H1 (cell line): ENCODE data around the gene EIF4E1B. TPM values are rescaled to one million over a fixed set of nuclear protein-coding genes. Genes with fewer than 3 reads are reported as not detected.
A peak's percentile ranks its signal among the peaks of the same experiment; 100 is the strongest.

Experiments
- CTCF ChIA-PET: fragments of 300-600 bp; sonication (Branson Sonifier 250); formaldehyde crosslinking; loops from one replicate; lab custom pipeline; 2021; ENCODE audit not compliant: partially characterized antibody; lab: Charles Lee
- POLR2A ChIA-PET: fragments of 300-600 bp; sonication (Branson Sonifier 250); formaldehyde crosslinking; loops from one replicate; lab custom pipeline; 2021; ENCODE audit warnings: inconsistent platforms; ENCODE audit not compliant: partially characterized antibody; lab: Charles Lee
- DNase-seq, 2 experiments: peaks; one replicate each; pipeline versions ENCODE4 v3.0.0 to v3.0.0-alpha.2; 2010 to 2022; ENCODE audit warnings: low spot score in 2 of 2, low read depth in 1 of 2, mixed read lengths in 1 of 2
- FAIRE-seq: peaks from 2 replicates; lab custom pipeline; 2011; peaks lifted over from hg19 to GRCh38; lab: Jason Lieb, UNC
- H2AFZ ChIP-seq: 2 replicates; pipeline ENCODE4 v1.8.1; 2012; ENCODE audit warnings: low read length, inconsistent platforms
- H2AK5ac ChIP-seq: 2 replicates; pipeline ENCODE4 v1.6.1; 2013; ENCODE audit warnings: low read depth, low read length
- H2BK120ac ChIP-seq: replicated peaks from 2 replicates; pipeline ENCODE3; 2013; ENCODE audit warnings: low read depth, low read length, inconsistent platforms
- H2BK12ac ChIP-seq: 2 replicates; pipeline ENCODE4 v1.6.1; 2013; ENCODE audit warnings: low read depth, low read length
- H2BK15ac ChIP-seq: 2 replicates; pipeline ENCODE4 v1.6.1; 2013; ENCODE audit warnings: low read length
- H2BK20ac ChIP-seq: 2 replicates; pipeline ENCODE4 v1.6.1; 2013; ENCODE audit warnings: low read length
- H2BK5ac ChIP-seq: 2 replicates; pipeline ENCODE4 v1.6.1; 2013; ENCODE audit warnings: low read depth, low read length
- H3K14ac ChIP-seq: 2 replicates; pipeline ENCODE4 v1.6.1; 2013; ENCODE audit warnings: inconsistent platforms; ENCODE audit not compliant: insufficient read length
- H3K18ac ChIP-seq: 2 replicates; pipeline ENCODE4 v1.6.1; 2013; ENCODE audit warnings: low read length; ENCODE audit errors: extremely low read depth
- H3K23ac ChIP-seq: 2 replicates; pipeline ENCODE4 v1.6.1; 2013; ENCODE audit warnings: inconsistent platforms; ENCODE audit not compliant: insufficient read length
- H3K23me2 ChIP-seq: 2 replicates; pipeline ENCODE4 v1.6.1; 2013; ENCODE audit warnings: low read depth, low read length
- H3K27ac ChIP-seq: 2 replicates; pipeline ENCODE4 v1.6.1; 2011; ENCODE audit warnings: low read depth, low read length, inconsistent platforms
- H3K27me3 ChIP-seq, 4 experiments: replicated peaks in 1 of 4; 1 replicate in 1 of 4; 2 replicates in 3 of 4; pipeline versions ENCODE4 v1.6.1 to v1.8.1; 2011 to 2013; ENCODE audit warnings: low read length in 3 of 4, mild to moderate bottlenecking in 3 of 4, inconsistent platforms in 2 of 4, mixed read lengths in 2 of 4, moderate library complexity in 1 of 4; ENCODE audit not compliant: control insufficient read depth in 3 of 4, insufficient read depth in 3 of 4; ENCODE audit errors: extremely low read depth in 1 of 4
- H3K36me3 ChIP-seq, 4 experiments: 2 replicates each; pipeline versions ENCODE4 v1.6.1 to v1.8.1; 2011 to 2013; ENCODE audit warnings: mild to moderate bottlenecking in 4 of 4, low read length in 3 of 4, moderate library complexity in 2 of 4, control low read depth in 1 of 4, inconsistent platforms in 1 of 4; ENCODE audit not compliant: insufficient read depth in 4 of 4, control insufficient read depth in 2 of 4
- H3K4ac ChIP-seq: replicated peaks from 2 replicates; pipeline ENCODE3; 2013; ENCODE audit warnings: low read length, low read depth, mixed read lengths, inconsistent platforms; ENCODE audit not compliant: insufficient read length
- H3K4me1 ChIP-seq, 4 experiments: replicated peaks in 1 of 4; 1 replicate in 1 of 4; 2 replicates in 3 of 4; pipeline versions ENCODE4 v1.6.1 to v1.8.1; 2011 to 2013; ENCODE audit warnings: low read length in 3 of 4, inconsistent platforms in 2 of 4, mixed read lengths in 1 of 4; ENCODE audit not compliant: insufficient read depth in 4 of 4, control insufficient read depth in 3 of 4
- H3K4me2 ChIP-seq, 2 experiments: 2 replicates each; pipeline versions ENCODE4 v1.6.1 to v1.8.1; 2011 to 2013; ENCODE audit warnings: low read depth in 2 of 2, low read length in 2 of 2, control low read depth in 1 of 2, inconsistent platforms in 1 of 2, mild to moderate bottlenecking in 1 of 2; ENCODE audit not compliant: insufficient read depth in 1 of 2
- H3K4me3 ChIP-seq, 4 experiments: fragments of 200-600, 300-600 bp in 1 of 4; sonication (generic), shearing (Covaris generic), sonication (Bioruptor Twin) in 1 of 4; 2 replicates each; pipeline versions ENCODE4 v1.5.1 to v1.8.1; 2011 to 2016; ENCODE audit warnings: low read length in 4 of 4, low read depth in 3 of 4, control low read depth in 2 of 4, inconsistent platforms in 2 of 4, mild to moderate bottlenecking in 2 of 4, mixed read lengths in 1 of 4, moderate library complexity in 1 of 4; ENCODE audit not compliant: insufficient read depth in 2 of 4; ENCODE audit errors: extremely low read depth in 1 of 4
- H3K56ac ChIP-seq: replicated peaks from 2 replicates; pipeline ENCODE3; 2013; ENCODE audit warnings: low read depth, mild to moderate bottlenecking, mixed read lengths, low read length, inconsistent platforms; ENCODE audit not compliant: insufficient read length
- H3K79me1 ChIP-seq: 2 replicates; pipeline ENCODE4 v1.6.1; 2013; ENCODE audit warnings: low read depth, low read length, control low read depth
- H3K79me2 ChIP-seq, 2 experiments: 2 replicates each; pipeline versions ENCODE4 v1.6.1 to v1.8.1; 2012 to 2013; ENCODE audit warnings: low read length in 2 of 2, mild to moderate bottlenecking in 2 of 2, inconsistent platforms in 1 of 2; ENCODE audit not compliant: insufficient read depth in 2 of 2, control insufficient read depth in 1 of 2
- H3K9ac ChIP-seq, 4 experiments: replicated peaks in 1 of 4; 1 replicate in 1 of 4; 2 replicates in 3 of 4; pipeline versions ENCODE4 v1.6.1 to v1.8.1; 2011 to 2013; ENCODE audit warnings: low read depth in 3 of 4, low read length in 3 of 4, control low read depth in 2 of 4, mild to moderate bottlenecking in 2 of 4, moderate library complexity in 2 of 4, inconsistent platforms in 1 of 4; ENCODE audit errors: extremely low read depth in 1 of 4
- H3K9me3 ChIP-seq, 2 experiments: 2 replicates each; pipeline versions ENCODE4 v1.6.1 to v1.8.1; 2012 to 2013; ENCODE audit warnings: mild to moderate bottlenecking in 2 of 2, moderate library complexity in 2 of 2, control low read depth in 1 of 2, inconsistent platforms in 1 of 2, low read depth in 1 of 2, low read length in 1 of 2, mixed read lengths in 1 of 2; ENCODE audit not compliant: insufficient read depth in 2 of 2
- H4K20me1 ChIP-seq, 2 experiments: replicated peaks in 1 of 2; 2 replicates each; pipeline versions ENCODE3 to v1.8.1; 2011 to 2013; ENCODE audit warnings: inconsistent platforms in 2 of 2, low read length in 2 of 2, mild to moderate bottlenecking in 1 of 2; ENCODE audit not compliant: insufficient read depth in 2 of 2, control insufficient read depth in 1 of 2
- H4K5ac ChIP-seq: 2 replicates; pipeline ENCODE4 v1.6.1; 2013; ENCODE audit warnings: low read length, low read depth, mixed read lengths, inconsistent platforms; ENCODE audit not compliant: insufficient read length
- H4K8ac ChIP-seq: 2 replicates; pipeline ENCODE4 v1.8.0; 2013; ENCODE audit warnings: mild to moderate bottlenecking, moderate library complexity, low read length, inconsistent platforms; ENCODE audit not compliant: insufficient read depth; ENCODE audit errors: extremely low read depth
- H4K91ac ChIP-seq: replicated peaks from 2 replicates; pipeline ENCODE3; 2013; ENCODE audit warnings: low read length, mixed read lengths, inconsistent platforms; ENCODE audit not compliant: insufficient read length
- CEBPB ChIP-seq: IDR thresholded peaks from 2 replicates; pipeline ENCODE4 v1.6.1; 2012; ENCODE audit warnings: low read depth, low read length
- CTCF ChIP-seq, 3 experiments: IDR thresholded peaks; 1 replicate in 2 of 3; 2 replicates in 1 of 3; pipeline versions ENCODE4 v1.5.1 to v1.6.1; 2011; ENCODE audit warnings: low read length in 3 of 3, mild to moderate bottlenecking in 3 of 3, inconsistent platforms in 2 of 3, low read depth in 1 of 3, moderate library complexity in 1 of 3; ENCODE audit not compliant: insufficient read depth in 1 of 3; ENCODE audit errors: control extremely low read depth in 1 of 3
- SP2 ChIP-seq: IDR thresholded peaks from 2 replicates; pipeline ENCODE4 v1.6.1; 2012; ENCODE audit warnings: mild to moderate bottlenecking, low read length, inconsistent platforms
- TAF7 ChIP-seq: optimal IDR thresholded peaks from 2 replicates; pipeline ENCODE3; 2011; ENCODE audit warnings: low read depth, mild to moderate bottlenecking, inconsistent platforms, low read length, moderate library complexity, borderline replicate concordance
- WGBS, 2 experiments: shearing (Covaris generic) in 1 of 2; methylation state at CpG; one replicate each; pipeline versions ENCODE4 v1.1.6 to v1.1.7; 2013 to 2015; ENCODE audit warnings: low lambda C conversion rate in 2 of 2, mixed read lengths in 2 of 2, inconsistent platforms in 1 of 2, low coverage in 1 of 2, missing lambda C conversion rate in 1 of 2; ENCODE audit not compliant: insufficient replicate concordance in 2 of 2, insufficient coverage in 1 of 2, insufficient read length in 1 of 2; ENCODE audit errors: extremely low coverage in 1 of 2, missing lambda C conversion rate in 1 of 2; 5-methylcytosine and 5-hydroxymethylcytosine counted together
- long read RNA-seq, 2 experiments: library from RNA in 1 of 2; library from capped mRNA in 1 of 2; stranded (forward); transcript quantifications; one replicate each; pipeline ENCODE4 v2.0.0, GENCODE V29; 2021; ENCODE audit warnings: inconsistent platforms in 1 of 2
- polyA minus RNA-seq, 3 experiments: library from RNA; depleted of rRNA, polyadenylated mRNA; stranded (reverse); fragments of >200 nt; gene quantifications; 1 replicate in 2 of 3; 2 replicates in 1 of 3; pipeline ENCODE4 v1.2.3, GENCODE V29; 2011
- polyA plus RNA-seq, 7 experiments: library from polyadenylated mRNA; depleted of rRNA in 3 of 7; stranded (reverse) in 5 of 7; unstranded in 2 of 7; fragments of >200 nt in 5 of 7; fragments of 200-250 nt in 2 of 7; gene quantifications; 1 replicate in 5 of 7; 2 replicates in 1 of 7; 4 replicates in 1 of 7; pipeline versions ENCODE4 v1.2.1 to v1.2.3, GENCODE V29; 2011 to 2013; ENCODE audit warnings: missing spikeins in 2 of 7, mixed read lengths in 2 of 7
- total RNA-seq: library from RNA; stranded (reverse); fragmentation: NEBNext Ultra II Directional; extraction: Animal tissue kit (Norgen Biotek cat#: 25700); gene quantifications from 2 replicates; pipeline ENCODE4 v1.2.1, GENCODE V29; 2021

The EIF4E1B gene, protein sequence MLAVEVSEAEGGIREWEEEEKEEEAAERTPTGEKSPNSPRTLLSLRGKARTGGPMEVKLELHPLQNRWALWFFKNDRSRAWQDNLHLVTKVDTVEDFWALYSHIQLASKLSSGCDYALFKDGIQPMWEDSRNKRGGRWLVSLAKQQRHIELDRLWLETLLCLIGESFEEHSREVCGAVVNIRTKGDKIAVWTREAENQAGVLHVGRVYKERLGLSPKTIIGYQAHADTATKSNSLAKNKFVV
- total RNA-seq (0.63 and 0.97 TPM in 2 replicates), polyA plus RNA-seq (2011; rRNA removed) (1.3 and 1.9 TPM in 2 replicates), polyA minus RNA-seq (2011; rRNA and poly(A)+ RNA removed) (0.54 and 0.80 TPM in 2 replicates)
- polyA plus RNA-seq (2011; cell fraction: cytosol; rRNA removed): 3.3 TPM
- polyA plus RNA-seq (2011; cell fraction: nucleus; rRNA removed): 4.1 TPM
- polyA plus RNA-seq (2012, experiment 1 of 2): 2.1 to 3.5 TPM (median 2.7 TPM) in 4 replicates
- 1.1 TPM for polyA plus RNA-seq (2012, experiment 2 of 2)
- polyA plus RNA-seq (2013, experiment 1 of 2): 0.53 TPM
- polyA plus RNA-seq (2013, experiment 2 of 2): 0.77 TPM
- not detected for polyA minus RNA-seq (2011; cell fraction: cytosol; rRNA and poly(A)+ RNA removed)
- polyA minus RNA-seq (2011; cell fraction: nucleus; rRNA and poly(A)+ RNA removed): 1.00 TPM
- long read RNA-seq, experiment 1, partial matches to known transcripts: 1 of 1 reads
- long read RNA-seq, experiment 1, other reads (novel, unspliced or antisense): 0 of 1 reads
- long read RNA-seq, experiment 2, partial matches to known transcripts: 0 of 1 reads
- long read RNA-seq, experiment 2, other reads (novel, unspliced or antisense): 1 of 1 reads

GRCh38 chr5:176629853-176630680 lies at the start of gene EIF4E1B, which contains the start of gene SNCB:
TSS of gene EIF4E1B (plus strand) at chr5:176630675. CDS start at chr5:176642788, 12,113 bp downstream.
TSS of gene SNCB (minus strand) at chr5:176630534. CDS start at chr5:176629654, 880 bp downstream.
- DNase-seq (peak in 1 of 2 experiments; percentile 84), FAIRE-seq (no peak)
- H3K4ac ChIP-seq: no peak within 1 kb of the TSS
- H3K4me3 ChIP-seq: peak within 1 kb of the TSS; percentile 81 to 89 (median 84)
- peak within 1 kb of the TSS; percentile 79; the same call in 1 of the 2 replicates for H2BK5ac ChIP-seq
- H3K27ac ChIP-seq: no peak within 1 kb of the TSS
- no peak within 1 kb of the TSS for H2AK5ac ChIP-seq
- peak within 1 kb of the TSS; percentile 89 to 100 for H3K4me2 ChIP-seq
- peak within 1 kb of the TSS in 2 of 4 experiments; percentile 4 to 19; a peak in 2 of 7 replicates for H3K9ac ChIP-seq
- H2BK15ac ChIP-seq: peak within 1 kb of the TSS; percentile 50; the same call in 1 of the 2 replicates
- H4K20me1 ChIP-seq: peaks cover 0 to 3% of the 10 kb centered on the region in 2 experiments
- no peak within 1 kb of the TSS for H4K91ac ChIP-seq
- peaks cover 3 to 40% (median 34%) of the 10 kb centered on the region in 4 experiments for H3K27me3 ChIP-seq
- H3K14ac ChIP-seq: no peak within 1 kb of the TSS
- peaks cover 8 to 34% (median 11%) of the 10 kb centered on the region in 4 experiments for H3K4me1 ChIP-seq
- H2AFZ ChIP-seq: peak within 1 kb of the TSS; percentile 98; the same call in 1 of the 2 replicates
- ChIA-PET CTCF (interaction anchor here (0.7 to 2.5 kb wide), 9 partner anchors 8 to 77 kb away, joined by 3 to 10 read pairs (median 4); no protein-coding TSS in a partner anchor), POLR2A (interaction anchor here (0.7 to 2.7 kb wide), 16 partner anchors 9 to 1019 kb away, joined by 3 to 19 read pairs (median 3); partner anchors contain the start of genes RNF44 and TSPAN17)
- H2BK12ac ChIP-seq: peak within 1 kb of the TSS; percentile 77; the same call in 1 of the 2 replicates
- H3K18ac ChIP-seq: no peak within 1 kb of the TSS; the same call in 1 of the 2 replicates
- H3K56ac ChIP-seq: no peak within 1 kb of the TSS
- no peak within 1 kb of the TSS for H4K5ac ChIP-seq
- no peak within 1 kb of the TSS for H2BK120ac ChIP-seq
- no peaks in the 10 kb centered on the region for H3K79me1 ChIP-seq
- H3K79me2 ChIP-seq: no peaks in the 10 kb centered on the region
- peak within 1 kb of the TSS; percentile 55; the same call in 1 of the 2 replicates for H2BK20ac ChIP-seq
- peaks cover 16% of the 10 kb centered on the region for H3K23me2 ChIP-seq
- 1% methylated on average over 62 of the region's 94 CpGs; no CpG with 5 or more reads in 1 of the 2 experiments for WGBS, 2 experiments
- no peaks in the 10 kb centered on the region for H3K9me3 ChIP-seq
- no peaks in the 10 kb centered on the region for H3K36me3 ChIP-seq
- H4K8ac ChIP-seq: peak within 1 kb of the TSS; percentile 62; the same call in 1 of the 2 replicates
- no peak within 1 kb of the TSS for H3K23ac ChIP-seq
- TF ChIP-seq CEBPB (no peak), SP2 (no peak), CTCF (IDR thresholded peaks at IDR 0.05; ENCODE audit: control extremely low read depth in 1 of 3, insufficient read depth in 1 of 3, low read depth in 1 of 3, low read length in 3 of 3) (no peak), TAF7 (peak; percentile 40)
